Left lung (tissue), 10 donors: ENCODE results near the gene TMEM233. TPM values are rescaled to one million over a fixed set of nuclear protein-coding genes. Genes with fewer than 3 reads are reported as not detected.

Source experiments
- ATAC-seq: fragments of 200-7000 bp; cut with Tn5 transposase; one replicate; pipeline ENCODE4 v1.9.1; 2020; ENCODE audit warnings: moderate library complexity
- DNase-seq, 4 donors: peaks; one replicate each; pipeline ENCODE4 v3.0.0-alpha.2; 2013 to 2020
- H3K27ac ChIP-seq, 2 donors: fragments of 200-600 bp; sonication (generic) in 1 of 2; one replicate each; pipeline versions ENCODE4 v1.5.0 to v1.8.0; 2020 to 2021
- H3K27me3 ChIP-seq, 2 donors: fragments of 200-600 bp; sonication (generic) in 1 of 2; one replicate each; pipeline versions ENCODE4 v1.5.0 to v1.8.0; 2020 to 2021
- H3K36me3 ChIP-seq, 2 donors: fragments of 200-600 bp; sonication (generic) in 1 of 2; one replicate each; pipeline versions ENCODE4 v1.5.0 to v1.8.0; 2020 to 2021
- H3K4me1 ChIP-seq, 2 donors: fragments of 200-600 bp; one replicate each; pipeline ENCODE4 v1.8.0; 2021
- H3K4me3 ChIP-seq, 2 donors: fragments of 200-600 bp; sonication (generic) in 1 of 2; one replicate each; pipeline versions ENCODE4 v1.5.0 to v1.8.0; 2020 to 2021; ENCODE audit warnings: mild to moderate bottlenecking in 1 of 2
- H3K9me3 ChIP-seq, 2 donors: fragments of 200-600 bp; sonication (generic) in 1 of 2; one replicate each; pipeline versions ENCODE4 v1.5.0 to v1.8.0; 2020 to 2021
- CTCF ChIP-seq, 2 donors: fragments of 200-600 bp; sonication (generic) in 1 of 2; IDR thresholded peaks; one replicate each; pipeline versions ENCODE4 v1.5.0 to v1.8.0; 2021; ENCODE audit warnings: antibody characterized with exemption in 2 of 2
- intact Hi-C, 2 donors: fragments of 100-400 bp; cut with DNase I; formaldehyde crosslinking; loops; one replicate each; pipeline versions ENCODE4 v1.11.2 to v1.14.2; 2022
- polyA plus RNA-seq, 6 donors: library from polyadenylated mRNA; unstranded; fragments of 120-200 nt; gene quantifications; one replicate each; pipeline ENCODE4 v1.2.1, GENCODE V29; 2013; ENCODE audit not compliant: insufficient read length in 6 of 6
- total RNA-seq, 2 donors: library from RNA; stranded (reverse); fragmentation: NEBNext Ultra II Directional; extraction: Animal tissue kit (Norgen Biotek cat#: 25700); gene quantifications; one replicate each; pipeline ENCODE4 v1.2.1, GENCODE V29; 2021
- donor health status: DM: no; HTN: yes; CAD: no.
- donor health status: DM: no; HTN: no; CAD: no.

The TMEM233 gene
- total and polyA plus RNA-seq, 8 donors, result 0.79 to 2.7 (median 1.5) TPM

GRCh38 chr12:119602734-119603094, 9.1 kb downstream of the TMEM233 start:
- no peaks in the 10 kb centered on the region for H3K4me1 ChIP-seq
- H3K9me3 ChIP-seq, result no peaks in the 10 kb centered on the region
- no peaks in the 10 kb centered on the region for H3K27me3 ChIP-seq
- no peak for TF ChIP-seq CTCF (IDR thresholded peaks at IDR 0.05)
- DNase-seq, result no peak
- no peaks in the 10 kb centered on the region for H3K36me3 ChIP-seq
- ATAC-seq, result no peak
- H3K27ac ChIP-seq, result no peak overlapping the region
- intact Hi-C loops, result no loop called here
- no peak overlapping the region for H3K4me3 ChIP-seq

- Histone ChIP-seq H3K27me3 (no peaks in the 10 kb centered on the region), H3K4me1 (no peaks in the 10 kb centered on the region), H3K9me3 (no peaks in the 10 kb centered on the region), H3K4me3 (no peak overlapping the region), H3K36me3 (no peaks in the 10 kb centered on the region), H3K27ac (no peak overlapping the region)
- TF ChIP-seq CTCF (IDR thresholded peaks at IDR 0.05), result no peak
- intact Hi-C loops, result no loop called here
- DNase-seq (no peak), ATAC-seq (no peak)
Measured at GRCh38 chr12:119603767-119604166, 10.2 kb downstream of the TMEM233 start.

GRCh38 chr12:119609358-119609757, 15.8 kb downstream of the TMEM233 start:
- Histone ChIP-seq H3K9me3 (peaks cover 0 to 10% of the 10 kb centered on the region in 2 donors), H3K27ac (no peak overlapping the region), H3K36me3 (no peaks in the 10 kb centered on the region), H3K4me1 (no peaks in the 10 kb centered on the region), H3K27me3 (no peaks in the 10 kb centered on the region), H3K4me3 (no peak overlapping the region)
- intact Hi-C loops, result no loop called here
- TF ChIP-seq CTCF (IDR thresholded peaks at IDR 0.05), result no peak
- ATAC-seq, result no peak
- DNase-seq, result no peak

- intact Hi-C loops, result no loop called here
- ATAC-seq, result peak; percentile 94
- no peak for TF ChIP-seq CTCF (IDR thresholded peaks at IDR 0.05)
Measured at GRCh38 chr12:119613319-119613936, 19.9 kb downstream of the TMEM233 start.

GRCh38 chr12:119614705-119615104, 21.1 kb downstream of the TMEM233 start:
- no peaks in the 10 kb centered on the region for H3K27me3 ChIP-seq
- ATAC-seq, result no peak
- TF ChIP-seq CTCF (IDR thresholded peaks at IDR 0.05), result no peak
- H3K4me3 ChIP-seq, result no peak overlapping the region
- no peaks in the 10 kb centered on the region for H3K4me1 ChIP-seq
- no peaks in the 10 kb centered on the region for H3K36me3 ChIP-seq
- no peak for DNase-seq
- intact Hi-C loops, result no loop called here
- peaks cover 0 to 4% of the 10 kb centered on the region in 2 donors for H3K9me3 ChIP-seq
- no peak overlapping the region for H3K27ac ChIP-seq

More at GRCh38 chr12:119613319-119613936, 19.9 kb downstream of the TMEM233 start:
- Histone ChIP-seq H3K36me3 (no peaks in the 10 kb centered on the region), H3K4me1 (no peaks in the 10 kb centered on the region), H3K4me3 (no peak overlapping the region), H3K9me3 (peaks cover 0 to 10% of the 10 kb centered on the region in 2 donors), H3K27ac (peak overlapping the region in 1 of 2 donors; percentile 39), H3K27me3 (no peaks in the 10 kb centered on the region)
- peak in 1 of 4 donors; percentile 49 for DNase-seq
